Tibial artery (tissue), 4 donors: ENCODE results near the gene GPR55.
A peak's percentile ranks its signal among the peaks of the same experiment; 100 is the strongest.

Experiments
- DNase-seq, 2 donors: peaks; one replicate each; pipeline ENCODE4 v3.0.0-alpha.2; 2019
- H3K27ac ChIP-seq, 2 donors: fragments of 200-600 bp; sonication (generic) in 1 of 2; 1 replicate in 1 of 2; 2 replicates in 1 of 2; pipeline ENCODE4 v1.5.1; 2018 to 2019; ENCODE audit warnings: mild to moderate bottlenecking in 1 of 2
- H3K27me3 ChIP-seq, 2 donors: fragments of 200-600 bp; sonication (generic) in 1 of 2; one replicate each; pipeline versions ENCODE4 v1.5.1 to v1.6.0; 2016 to 2019
- H3K36me3 ChIP-seq, 3 donors: fragments of 200-600 bp; sonication (generic) in 2 of 3; one replicate each; pipeline ENCODE4 v1.5.1; 2016 to 2019; ENCODE audit warnings: mild to moderate bottlenecking in 2 of 3
- H3K4me1 ChIP-seq, 4 donors: fragments of 200-600 bp; sonication (generic) in 2 of 4; 1 replicate in 3 of 4; 2 replicates in 1 of 4; pipeline ENCODE4 v1.5.1; 2016 to 2019
- H3K4me3 ChIP-seq, 2 donors: fragments of 200-600 bp; sonication (generic) in 1 of 2; 1 replicate in 1 of 2; 2 replicates in 1 of 2; pipeline ENCODE4 v1.5.1; 2018 to 2019; ENCODE audit warnings: mild to moderate bottlenecking in 2 of 2
- H3K9me3 ChIP-seq, 3 donors: fragments of 200-600 bp; sonication (generic) in 1 of 3; one replicate each; pipeline ENCODE4 v1.5.1; 2016 to 2019
- intact Hi-C: fragments of 100-400 bp; cut with DNase I; formaldehyde crosslinking; loops from one replicate; pipeline ENCODE4 v1.15.0; 2023; ENCODE audit warnings: low total_unique reads
- TF ChIP-seq, protein P1 (sequence below), 2 experiments: fragments of 200-600 bp in 1 of 2; fragments of 450-650 bp in 1 of 2; IDR thresholded peaks; one replicate each; pipeline ENCODE4 v1.5.1; 2017 to 2019; ENCODE audit warnings: antibody characterized with exemption in 2 of 2, mild to moderate bottlenecking in 1 of 2, moderate library complexity in 1 of 2

The GPR55 gene

DNA sequence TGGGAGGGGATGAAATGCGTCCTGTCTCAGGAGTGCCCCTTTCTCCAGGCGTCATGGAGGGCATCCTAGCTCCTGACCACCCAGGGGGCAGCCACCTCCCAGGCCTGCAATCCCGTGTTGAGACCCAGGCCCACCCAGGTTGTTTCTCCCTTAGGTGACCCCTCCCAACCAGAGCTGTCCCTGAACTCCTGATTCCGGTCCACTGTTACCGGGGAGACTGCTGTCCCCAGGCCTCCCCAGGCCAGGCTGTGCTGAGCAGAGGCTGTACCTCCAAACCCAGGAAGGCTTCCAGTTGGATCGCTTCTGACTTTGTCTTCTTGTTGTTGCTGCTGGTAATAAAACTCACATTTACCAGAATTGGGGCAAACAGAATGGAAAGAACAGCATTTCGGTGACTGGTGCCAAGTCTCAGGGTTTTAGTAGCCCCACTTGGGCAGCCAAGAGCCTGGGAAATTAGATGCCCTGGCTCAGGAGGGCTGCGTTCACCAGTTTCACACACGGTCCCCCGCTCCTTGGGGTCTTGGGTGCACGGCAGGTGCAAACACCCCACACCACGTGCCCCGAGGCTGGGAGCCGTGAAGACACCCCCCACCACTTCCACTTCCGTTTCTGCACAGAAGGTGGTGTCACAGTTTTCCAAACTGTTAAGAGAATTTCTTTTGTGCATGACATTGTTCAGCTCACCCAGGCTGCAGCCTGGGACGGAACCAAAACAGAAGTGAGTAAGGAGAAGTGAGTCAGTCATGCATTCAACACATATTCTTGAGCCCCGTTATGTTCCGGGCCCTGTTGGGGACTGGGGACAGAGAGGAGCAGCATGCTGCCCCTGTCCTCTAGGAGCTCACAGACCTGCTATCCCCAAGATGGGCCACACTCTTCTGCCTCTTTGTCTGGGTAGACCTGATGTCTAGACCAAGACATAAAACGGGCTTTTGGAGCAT is 30.9 kb downstream of the GPR55 start:
- Histone ChIP-seq H3K4me3 (no peak overlapping the region), H3K36me3 (no peaks in the 10 kb centered on the region), H3K27me3 (peaks cover 0 to 33% of the 10 kb centered on the region in 2 donors), H3K9me3 (peaks cover 0 to 5% (median 0%) of the 10 kb centered on the region in 3 donors), H3K27ac (no peak overlapping the region), H3K4me1 (no peaks in the 10 kb centered on the region)
- peak; percentile 6 to 54 for DNase-seq
- intact Hi-C loops: no loop called here
- TF ChIP-seq, protein P1, sequence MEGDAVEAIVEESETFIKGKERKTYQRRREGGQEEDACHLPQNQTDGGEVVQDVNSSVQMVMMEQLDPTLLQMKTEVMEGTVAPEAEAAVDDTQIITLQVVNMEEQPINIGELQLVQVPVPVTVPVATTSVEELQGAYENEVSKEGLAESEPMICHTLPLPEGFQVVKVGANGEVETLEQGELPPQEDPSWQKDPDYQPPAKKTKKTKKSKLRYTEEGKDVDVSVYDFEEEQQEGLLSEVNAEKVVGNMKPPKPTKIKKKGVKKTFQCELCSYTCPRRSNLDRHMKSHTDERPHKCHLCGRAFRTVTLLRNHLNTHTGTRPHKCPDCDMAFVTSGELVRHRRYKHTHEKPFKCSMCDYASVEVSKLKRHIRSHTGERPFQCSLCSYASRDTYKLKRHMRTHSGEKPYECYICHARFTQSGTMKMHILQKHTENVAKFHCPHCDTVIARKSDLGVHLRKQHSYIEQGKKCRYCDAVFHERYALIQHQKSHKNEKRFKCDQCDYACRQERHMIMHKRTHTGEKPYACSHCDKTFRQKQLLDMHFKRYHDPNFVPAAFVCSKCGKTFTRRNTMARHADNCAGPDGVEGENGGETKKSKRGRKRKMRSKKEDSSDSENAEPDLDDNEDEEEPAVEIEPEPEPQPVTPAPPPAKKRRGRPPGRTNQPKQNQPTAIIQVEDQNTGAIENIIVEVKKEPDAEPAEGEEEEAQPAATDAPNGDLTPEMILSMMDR (IDR thresholded peaks at IDR 0.05): no peak

GRCh38 chr2:230893338-230893737 is 31.7 kb downstream of the GPR55 start:
- H3K9me3 ChIP-seq: peaks cover 0 to 5% (median 0%) of the 10 kb centered on the region in 3 donors
- TF ChIP-seq, protein P1 (IDR thresholded peaks at IDR 0.05): no peak
- DNase-seq: peak in 1 of 2 donors; percentile 63
- H3K27me3 ChIP-seq: peaks cover 0 to 33% of the 10 kb centered on the region in 2 donors
- H3K36me3 ChIP-seq: no peaks in the 10 kb centered on the region
- intact Hi-C loops: no loop called here
- no peaks in the 10 kb centered on the region for H3K4me1 ChIP-seq
- no peak overlapping the region for H3K27ac ChIP-seq
- H3K4me3 ChIP-seq: no peak overlapping the region

DNA sequence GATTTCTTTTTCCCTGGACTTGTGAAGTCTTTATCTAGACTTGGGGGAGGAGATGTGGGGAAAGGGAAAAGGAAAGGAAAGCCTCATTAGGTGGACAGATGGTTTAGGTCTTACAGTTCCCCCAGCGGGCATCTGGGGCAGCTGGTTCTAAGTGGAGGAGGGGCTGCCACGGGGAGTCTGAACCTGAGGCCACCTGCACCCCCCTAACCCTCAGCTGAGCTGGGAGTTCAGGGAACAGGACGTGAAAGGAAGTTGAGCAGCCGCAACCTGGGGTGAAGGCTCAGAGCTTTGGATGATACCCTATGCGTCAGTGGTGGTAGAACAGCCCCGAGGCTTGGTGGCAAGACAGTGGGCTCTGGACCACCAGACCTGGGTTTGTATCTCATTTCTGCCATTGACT is 33.5 kb downstream of the GPR55 start:
- TF ChIP-seq, protein P1 (IDR thresholded peaks at IDR 0.05): no peak
- H3K27ac ChIP-seq: no peak overlapping the region
- no peak overlapping the region for H3K4me3 ChIP-seq
- H3K27me3 ChIP-seq: peaks cover 0 to 35% of the 10 kb centered on the region in 2 donors
- no peaks in the 10 kb centered on the region for H3K4me1 ChIP-seq
- H3K36me3 ChIP-seq: no peaks in the 10 kb centered on the region
- H3K9me3 ChIP-seq: peaks cover 0 to 5% (median 0%) of the 10 kb centered on the region in 3 donors
- intact Hi-C loops: no loop called here
- DNase-seq: no peak

GRCh38 chr2:230891064-230891463 is 34.0 kb downstream of the GPR55 start:
- Histone ChIP-seq H3K27ac (no peak overlapping the region), H3K4me3 (no peak overlapping the region), H3K36me3 (no peaks in the 10 kb centered on the region), H3K4me1 (no peaks in the 10 kb centered on the region), H3K27me3 (peaks cover 0 to 32% of the 10 kb centered on the region in 2 donors), H3K9me3 (peaks cover 0 to 5% (median 0%) of the 10 kb centered on the region in 3 donors)
- intact Hi-C loops: no loop called here
- DNase-seq: no peak
- TF ChIP-seq, protein P1 (IDR thresholded peaks at IDR 0.05): no peak

- H3K27me3 ChIP-seq: peaks cover 0 to 30% of the 10 kb centered on the region in 2 donors
- H3K4me3 ChIP-seq: no peak overlapping the region
- H3K36me3 ChIP-seq: no peaks in the 10 kb centered on the region
- H3K9me3 ChIP-seq: peaks cover 0 to 5% (median 0%) of the 10 kb centered on the region in 3 donors
- intact Hi-C loops: no loop called here
- no peaks in the 10 kb centered on the region for H3K4me1 ChIP-seq
- TF ChIP-seq, protein P1 (IDR thresholded peaks at IDR 0.05): no peak
- H3K27ac ChIP-seq: no peak overlapping the region
- no peak for DNase-seq
These were observed 34.4 kb downstream of the GPR55 start for GRCh38 chr2:230890646-230891045.
